GM12874 (cell line): ENCODE measurements around the gene PIAS1.

ENCODE experiments used
- TF ChIP-seq, protein P1 (sequence below): IDR thresholded peaks from 2 replicates; pipeline ENCODE4 v1.5.1; 2011; ENCODE audit warnings: low read depth, mild to moderate bottlenecking, control low read depth, low read length, moderate library complexity; ENCODE audit not compliant: insufficient read depth

PIAS1 gene

GRCh38 chr15:68137096-68137495 lies 83.0 kb downstream of the PIAS1 start:
- TF ChIP-seq, protein P1, sequence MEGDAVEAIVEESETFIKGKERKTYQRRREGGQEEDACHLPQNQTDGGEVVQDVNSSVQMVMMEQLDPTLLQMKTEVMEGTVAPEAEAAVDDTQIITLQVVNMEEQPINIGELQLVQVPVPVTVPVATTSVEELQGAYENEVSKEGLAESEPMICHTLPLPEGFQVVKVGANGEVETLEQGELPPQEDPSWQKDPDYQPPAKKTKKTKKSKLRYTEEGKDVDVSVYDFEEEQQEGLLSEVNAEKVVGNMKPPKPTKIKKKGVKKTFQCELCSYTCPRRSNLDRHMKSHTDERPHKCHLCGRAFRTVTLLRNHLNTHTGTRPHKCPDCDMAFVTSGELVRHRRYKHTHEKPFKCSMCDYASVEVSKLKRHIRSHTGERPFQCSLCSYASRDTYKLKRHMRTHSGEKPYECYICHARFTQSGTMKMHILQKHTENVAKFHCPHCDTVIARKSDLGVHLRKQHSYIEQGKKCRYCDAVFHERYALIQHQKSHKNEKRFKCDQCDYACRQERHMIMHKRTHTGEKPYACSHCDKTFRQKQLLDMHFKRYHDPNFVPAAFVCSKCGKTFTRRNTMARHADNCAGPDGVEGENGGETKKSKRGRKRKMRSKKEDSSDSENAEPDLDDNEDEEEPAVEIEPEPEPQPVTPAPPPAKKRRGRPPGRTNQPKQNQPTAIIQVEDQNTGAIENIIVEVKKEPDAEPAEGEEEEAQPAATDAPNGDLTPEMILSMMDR: no peak

- TF ChIP-seq, protein P1: no peak
Measured at GRCh38 chr15:68143129-68143528, 89.0 kb downstream of the PIAS1 start.

- TF ChIP-seq, protein P1: no peak
Measured at GRCh38 chr15:68143785-68144184, 89.7 kb downstream of the PIAS1 start.

DNA sequence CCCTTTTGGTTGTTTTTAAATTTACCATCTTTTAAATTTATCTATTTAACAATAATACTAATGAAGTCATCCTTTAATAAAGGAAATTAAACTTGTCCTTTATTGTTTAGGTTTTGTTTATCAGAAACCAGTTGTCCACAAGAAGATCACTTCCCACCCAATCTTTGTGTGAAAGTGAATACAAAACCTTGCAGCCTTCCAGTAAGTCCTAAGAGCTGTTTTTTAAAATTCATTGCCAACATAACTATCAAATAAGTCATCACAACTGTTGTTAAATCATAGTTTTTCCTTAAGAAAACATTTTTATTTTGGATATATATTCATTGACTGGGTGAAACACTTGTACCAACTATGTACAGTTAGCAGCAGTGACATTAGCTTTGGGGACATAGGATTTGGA lies 91.6 kb downstream of the PIAS1 start:
- TF ChIP-seq, protein P1: no peak

DNA sequence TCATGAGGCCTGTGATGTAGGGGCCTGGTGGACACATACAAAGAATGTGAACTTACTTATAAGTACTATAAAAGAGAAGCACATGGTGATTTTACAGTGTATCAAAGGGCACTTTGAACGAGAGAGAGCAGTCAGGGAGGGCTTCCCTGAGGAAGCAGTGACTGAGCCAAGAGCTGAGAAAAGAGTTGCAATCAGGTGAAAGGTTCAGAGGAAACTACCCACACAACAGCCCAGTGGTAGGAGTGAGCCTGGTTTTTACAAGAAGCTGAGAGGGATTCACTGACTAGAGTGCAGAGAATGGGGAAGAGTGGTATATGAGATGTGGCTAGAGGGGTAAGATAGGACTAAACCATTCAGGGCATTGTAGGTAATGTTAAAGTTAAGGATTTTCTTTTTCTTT lies 93.9 kb downstream of the PIAS1 start:
- TF ChIP-seq, protein P1: no peak

DNA sequence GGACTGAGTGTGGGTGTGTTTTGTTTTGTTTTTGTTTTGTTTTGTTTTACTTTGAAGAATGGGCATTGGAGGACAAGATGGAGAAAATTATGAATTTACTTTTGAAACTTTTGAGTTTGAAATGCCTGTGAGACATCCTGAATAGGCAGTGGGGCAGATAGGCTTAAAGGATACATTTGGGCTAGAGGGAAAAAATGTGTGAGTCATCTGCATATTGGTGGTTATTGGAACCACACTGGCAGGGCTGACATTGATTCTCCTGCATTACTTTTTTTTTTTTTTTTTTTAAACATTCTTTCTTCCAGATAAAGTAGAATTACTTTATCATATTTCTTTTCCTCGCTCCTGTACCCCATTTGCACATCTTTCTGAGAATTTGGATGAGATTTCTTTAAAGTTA lies 94.9 kb downstream of the PIAS1 start:
- TF ChIP-seq, protein P1: no peak

- TF ChIP-seq, protein P1: no peak
Measured at GRCh38 chr15:68150187-68150586, 96.1 kb downstream of the PIAS1 start.

DNA sequence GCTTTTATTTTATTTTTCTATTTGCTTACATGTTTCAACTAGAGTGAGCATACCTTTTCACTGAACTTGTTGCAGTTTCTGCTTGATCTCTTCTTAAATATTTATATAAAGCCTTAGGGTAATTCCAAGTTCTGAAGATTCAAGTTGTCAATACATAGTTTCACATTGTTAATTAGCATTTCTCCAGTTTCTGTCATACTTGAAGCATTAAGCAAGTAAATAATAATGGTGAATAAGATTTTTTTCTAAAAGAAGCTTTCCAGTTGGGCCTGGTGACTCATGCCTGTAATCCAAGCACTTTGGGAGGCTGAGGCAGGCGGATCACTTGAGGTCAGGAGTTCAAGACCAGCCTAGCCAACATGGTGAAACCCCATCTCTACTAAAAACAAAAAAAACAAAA lies 97.2 kb downstream of the PIAS1 start:
- TF ChIP-seq, protein P1: no peak
